Measurements from ENCODE around the gene BTAF1.

Gene BTAF1

GRCh38 chr10:91908337-91909116, 15.0 kb upstream of the BTAF1 start:
- DNase-seq: peak; percentile 77

DNA sequence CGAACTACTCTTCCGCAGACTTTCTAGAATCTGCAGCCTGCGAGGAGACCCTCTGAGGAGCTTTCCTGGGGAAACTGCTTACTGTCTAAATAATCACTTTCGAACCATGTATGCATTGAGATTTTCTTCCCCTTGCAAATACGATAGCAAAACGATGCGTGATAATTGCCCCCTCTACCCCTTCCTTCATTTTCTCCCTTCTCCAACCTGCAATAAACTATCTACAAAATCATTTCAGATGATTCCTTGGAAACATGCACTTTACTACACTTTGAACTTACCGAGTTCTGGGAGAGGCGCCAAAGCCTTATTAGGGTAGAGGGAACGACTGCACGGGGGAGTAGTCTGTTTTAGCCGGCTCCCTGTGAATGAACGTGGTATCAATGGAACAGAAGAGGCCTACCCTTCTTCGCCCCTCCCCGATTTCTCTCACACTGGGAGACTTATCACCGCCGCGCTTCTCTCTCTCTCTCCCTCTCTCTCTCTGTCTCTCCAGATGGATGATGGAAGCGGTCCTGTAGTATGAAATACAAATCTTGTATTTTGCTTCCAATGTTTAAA, 14.4 kb upstream of the BTAF1 start, which contains the start of gene FGFBP3:
FGFBP3 (minus strand) TSS at position 370 of the 561 bp plus-strand sequence. CDS start 517 bp downstream, outside the sequence.
- peak; percentile 36 for DNase-seq

DNA sequence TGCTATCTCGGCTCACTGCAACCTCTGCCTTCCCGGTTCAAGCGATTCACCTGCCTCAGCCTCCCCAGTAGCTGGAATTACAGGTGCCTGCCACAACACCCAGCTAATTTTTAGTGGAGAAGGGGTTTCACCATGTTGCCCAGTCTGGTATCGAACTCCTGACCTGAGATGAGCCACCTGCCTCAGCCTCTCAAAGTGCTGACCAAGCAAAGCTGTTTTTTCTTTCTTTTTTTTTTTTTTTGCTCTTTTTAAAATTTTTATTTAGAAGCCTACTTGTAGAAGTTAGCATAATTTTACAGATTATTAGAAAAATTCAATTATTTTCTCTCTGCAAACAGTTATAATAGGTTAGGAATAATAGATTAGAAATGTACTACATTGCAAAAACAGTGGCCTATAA, 13.1 kb upstream of the BTAF1 start:
- no peak for DNase-seq

GRCh38 chr10:91919651-91920050, 3.9 kb upstream of the BTAF1 start:
- DNase-seq: no peak

GRCh38 chr10:91924212-91925021, 847 bp downstream of the BTAF1 start:
- DNase-seq: no peak

DNA sequence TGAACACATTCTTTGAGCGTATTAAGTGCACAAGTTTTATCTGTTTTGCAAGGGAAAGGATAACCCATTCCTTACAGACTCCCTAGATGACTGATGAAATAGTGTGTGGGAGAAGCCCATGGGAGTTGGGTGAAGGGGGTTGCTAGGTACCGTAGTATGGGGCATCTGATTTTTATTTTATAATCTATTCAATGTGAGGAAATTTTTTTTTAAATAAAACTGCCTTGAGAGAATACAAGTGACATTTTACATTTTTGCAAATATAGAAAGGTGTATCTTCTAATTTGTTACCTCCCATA, 1.4 kb downstream of the BTAF1 start:
- DNase-seq: no peak

GRCh38 chr10:91930939-91931338, 7.4 kb downstream of the BTAF1 start:
- DNase-seq: no peak

DNA sequence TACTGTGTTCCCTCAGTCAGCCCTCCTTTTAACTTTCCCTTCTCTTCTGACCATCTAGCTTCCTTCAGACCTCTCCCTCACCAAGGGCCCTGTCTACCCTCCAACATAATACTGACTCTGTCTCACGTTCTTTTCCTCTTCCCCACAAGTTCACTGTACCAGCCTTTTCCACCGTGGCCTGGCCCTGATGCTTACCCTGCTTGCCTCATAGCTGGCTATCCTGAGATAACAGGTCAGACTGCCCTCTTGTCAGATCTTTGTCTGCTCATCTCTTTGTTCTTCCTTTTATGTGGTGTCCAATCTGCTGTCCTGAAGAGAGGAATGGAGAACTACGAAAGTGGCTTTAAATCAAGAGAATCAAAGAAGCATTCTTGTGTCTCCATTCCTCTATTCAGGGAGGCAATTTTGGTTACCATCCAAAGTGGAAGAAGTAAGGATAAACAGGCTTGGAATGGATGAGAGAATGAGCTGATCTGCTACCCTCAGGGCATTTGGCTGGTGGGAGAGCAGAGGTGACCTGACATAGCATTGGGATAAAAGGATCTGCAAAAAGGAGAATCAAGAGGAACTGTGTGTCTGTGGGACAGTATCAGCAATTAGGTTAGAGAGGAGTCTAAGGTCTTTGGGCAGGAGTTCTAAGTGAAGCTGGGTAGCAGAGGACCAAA, 8.1 kb downstream of the BTAF1 start:
- DNase-seq: no peak

- no peak for DNase-seq
Observed at GRCh38 chr10:91932737-91933136, 9.2 kb downstream of the BTAF1 start.

GRCh38 chr10:91935886-91936285, 12.3 kb downstream of the BTAF1 start:
- DNase-seq: no peak

- no peak for DNase-seq
Observed at GRCh38 chr10:91939653-91940052, 16.1 kb downstream of the BTAF1 start.

DNA sequence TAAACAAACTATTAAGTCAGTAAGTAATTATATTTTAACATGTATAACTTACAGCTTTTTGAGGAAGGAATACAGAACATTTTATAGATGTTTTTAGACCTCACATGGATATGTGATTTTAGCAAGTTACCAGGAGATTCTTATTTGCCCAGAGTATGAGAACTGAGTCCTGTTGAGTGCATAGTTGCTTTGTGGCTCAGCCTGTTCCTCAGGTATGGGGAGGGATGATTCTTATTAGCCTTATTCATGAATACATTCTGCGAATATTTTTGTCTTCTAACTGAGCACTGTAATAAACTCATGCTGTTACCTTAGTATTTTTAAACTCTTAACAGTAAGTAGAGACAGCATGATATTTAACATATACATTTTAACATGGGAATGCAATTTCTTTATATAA, 17.9 kb downstream of the BTAF1 start:
- DNase-seq: no peak

- no peak for DNase-seq
Observed at GRCh38 chr10:91944880-91945630, 21.5 kb downstream of the BTAF1 start.

DNA sequence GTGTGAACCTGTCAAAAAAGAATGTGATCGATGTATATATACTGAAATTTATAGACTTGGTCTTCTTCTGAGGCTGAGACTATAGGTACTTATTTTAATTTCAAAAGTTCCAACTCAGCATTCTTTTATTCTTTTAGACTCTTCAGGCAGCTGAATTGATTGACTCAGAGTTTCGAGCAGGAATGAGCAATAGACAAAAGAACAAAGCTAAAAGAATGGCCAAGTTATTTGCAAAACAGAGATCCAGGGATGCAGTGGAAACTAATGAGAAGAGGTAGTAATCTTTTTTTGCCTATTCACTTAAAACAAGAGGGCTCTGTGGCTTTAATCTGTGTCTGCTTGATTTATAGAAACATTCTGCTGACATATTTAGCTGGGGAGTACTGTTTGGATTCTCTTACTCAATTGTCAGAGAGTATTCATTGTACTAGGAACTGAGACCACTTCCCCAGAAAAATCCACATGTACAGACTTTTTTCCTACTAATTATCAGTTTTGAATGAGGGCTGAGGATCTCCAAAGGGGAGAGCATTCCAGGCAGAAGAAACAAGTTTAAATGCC, 30.1 kb downstream of the BTAF1 start:
- DNase-seq: no peak

DNA sequence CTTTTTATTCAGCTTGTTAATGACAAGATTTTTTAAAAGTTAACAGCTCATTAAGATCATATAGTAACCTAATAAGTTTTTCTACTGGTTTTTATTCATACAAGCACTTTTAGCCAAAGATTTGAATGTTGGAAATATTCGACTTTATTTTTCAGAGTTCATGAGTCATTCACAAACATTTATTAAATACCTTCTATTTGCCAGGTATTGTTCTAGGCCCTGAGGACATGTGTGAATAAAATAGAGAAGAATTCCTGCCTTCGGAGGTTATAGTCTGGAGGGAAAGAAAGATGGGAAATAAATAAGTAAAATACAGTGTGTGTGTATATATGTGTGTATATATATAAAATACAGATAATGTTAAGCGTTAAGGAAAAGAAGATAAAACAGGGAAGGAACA, 31.5 kb downstream of the BTAF1 start:
- DNase-seq: no peak

- no peak for DNase-seq
Observed at GRCh38 chr10:91957091-91957490, 33.5 kb downstream of the BTAF1 start.

- DNase-seq: no peak
Observed at GRCh38 chr10:91969297-91969696, 45.7 kb downstream of the BTAF1 start.

GRCh38 chr10:91974960-91975359, 51.4 kb downstream of the BTAF1 start:
- DNase-seq: no peak

DNA sequence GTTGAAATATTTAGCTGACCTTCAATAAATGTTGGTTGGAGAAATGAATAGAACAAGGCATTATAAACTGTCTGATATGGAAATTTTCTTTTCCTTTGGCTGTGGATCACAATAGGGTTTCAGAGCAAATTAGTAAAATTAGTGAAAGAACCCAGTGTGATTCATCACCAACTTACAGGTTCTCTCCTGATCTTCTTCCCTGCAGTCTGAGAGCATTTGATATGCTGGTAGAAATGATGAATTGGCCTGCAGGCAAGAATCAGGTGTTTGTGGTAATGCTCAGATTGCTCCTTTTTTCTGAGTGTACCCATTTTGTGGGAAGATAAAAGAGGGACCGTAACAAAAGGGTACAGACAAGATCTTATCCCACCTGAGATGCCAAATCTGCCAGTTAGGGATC, 51.9 kb downstream of the BTAF1 start:
- DNase-seq: no peak

DNA sequence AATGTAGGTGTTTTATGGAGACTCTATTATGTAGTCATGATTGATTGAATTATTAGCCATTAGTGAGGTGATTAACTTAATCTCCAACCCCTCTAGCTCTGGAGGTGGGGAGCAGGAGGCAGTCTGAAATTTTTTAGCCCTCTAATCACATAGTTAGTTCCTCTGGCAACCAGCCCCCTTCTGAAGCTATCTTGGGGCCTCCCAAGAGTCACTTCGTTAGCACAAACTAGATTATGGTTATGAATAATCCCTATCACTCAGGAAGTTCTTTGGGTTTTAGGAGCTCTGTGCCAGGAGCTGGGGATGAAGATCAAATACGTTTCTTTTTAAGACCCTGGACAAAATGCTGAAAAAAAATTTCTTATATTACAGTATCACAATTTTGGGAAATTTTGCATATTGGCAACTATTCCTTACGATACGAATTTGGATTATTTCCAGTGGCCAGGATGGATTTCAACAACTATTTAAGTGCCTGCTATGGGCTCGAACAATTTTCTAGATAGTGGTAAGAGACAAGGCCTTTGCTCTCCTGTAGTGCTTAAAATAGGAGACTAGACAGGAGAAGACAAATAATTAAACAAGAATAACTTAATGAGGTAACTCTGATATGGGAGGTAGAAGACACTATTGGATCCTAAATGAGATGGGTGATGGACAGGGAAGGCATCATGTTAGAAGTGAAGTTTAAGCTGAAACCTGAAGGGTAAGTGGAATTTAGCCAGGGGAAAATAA, 52.9 kb downstream of the BTAF1 start:
- DNase-seq: no peak

DNA sequence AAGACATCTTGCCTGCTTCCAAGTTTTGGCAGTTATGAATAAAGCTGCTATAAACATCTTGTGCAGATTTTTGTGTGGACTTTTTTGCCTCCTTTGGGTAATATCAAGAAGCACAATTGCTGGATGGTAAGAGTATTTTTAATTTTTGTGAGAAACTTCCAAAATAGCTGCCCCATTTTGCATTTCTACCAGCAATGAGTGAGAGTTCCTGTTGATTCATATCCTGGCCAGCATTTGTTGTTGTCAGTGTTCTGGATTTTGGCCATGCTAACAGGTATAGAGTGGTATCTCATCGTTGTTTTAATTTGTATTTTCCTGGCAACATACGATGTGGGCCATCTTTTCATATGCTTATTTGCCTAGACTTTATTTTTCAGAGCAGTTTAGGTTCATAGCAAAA, 53.9 kb downstream of the BTAF1 start:
- DNase-seq: no peak

GRCh38 chr10:91978585-91978984, 55.0 kb downstream of the BTAF1 start:
- DNase-seq: no peak
